ENCODE data around the gene EGFR. TPM values are rescaled to one million over a fixed set of nuclear protein-coding genes. Genes with fewer than 3 reads are reported as not detected.

EGFR gene
- polyA plus RNA-seq, 2 of the 4 experiments (the other 2 are of a cell fraction): 59.5 to 63.8 TPM

GRCh38 chr7:55212176-55212575 is 193.4 kb downstream of the EGFR start (continued):
- TF ChIP-seq CTCF (IDR thresholded peaks at IDR 0.05) (no peak), HOXB13 (CRISPR knock-in tag; IDR thresholded peaks at IDR 0.05; ENCODE audit: low read depth) (no peak)

- CTCF ChIA-PET: interaction anchor here (0.6 to 9.9 kb wide), 9 partner anchors 11 to 439 kb away, joined by 3 to 63 read pairs (median 5); no protein-coding TSS in a partner anchor
- FAIRE-seq (no peak), ATAC-seq (peak; percentile 51 to 58; a peak in 5 of 6 replicates), DNase-seq (ENCODE audit: low read depth in 1 of 2, low spot score in 1 of 2) (no peak)
- Histone ChIP-seq H3K4me3 (no peak overlapping the region), H3K4me2 (no peak overlapping the region), H3K9me3 (no peaks in the 10 kb centered on the region), H3K4me1 (peaks cover 6% of the 10 kb centered on the region; the same call in 2 of the 3 replicates), H3K27ac (no peak overlapping the region)
- WGBS (ENCODE audit: missing lambda C conversion rate): 88% methylated on average over 10 of the region's 10 CpGs
- POLR2A ChIA-PET: no interaction called here
- TF ChIP-seq REST (IDR thresholded peaks at IDR 0.05): no peak
- no peak for TF ChIP-seq NR3C1 (IDR thresholded peaks at IDR 0.05)
- no peak for TF ChIP-seq ZFP36 (IDR thresholded peaks at IDR 0.05; ENCODE audit: borderline replicate concordance, partially characterized antibody)
- no peak for TF ChIP-seq KDM5A (IDR thresholded peaks at IDR 0.05)
- TF ChIP-seq EHMT2 (IDR thresholded peaks at IDR 0.05; ENCODE audit: low read depth): no peak
Measured at GRCh38 chr7:55212838-55213237, 194.0 kb downstream of the EGFR start.

- WGBS (ENCODE audit: missing lambda C conversion rate): 59% methylated on average over 5 of the region's 5 CpGs
- FAIRE-seq (no peak), DNase-seq (ENCODE audit: low read depth in 1 of 2, low spot score in 1 of 2) (no peak), ATAC-seq (peak; percentile 39 to 43; a peak in 5 of 6 replicates)
- Histone ChIP-seq H3K4me2 (no peak overlapping the region), H3K9me3 (no peaks in the 10 kb centered on the region), H3K4me3 (no peak overlapping the region), H3K27ac (peak overlapping the region in 1 of 2 experiments; percentile 31; a peak in 1 of 6 replicates), H3K4me1 (peaks cover 6% of the 10 kb centered on the region; the same call in 2 of the 3 replicates)
- ChIA-PET CTCF (interaction anchor here (0.7 to 9.9 kb wide), 3 partner anchors 31 to 441 kb away, joined by 3 to 63 read pairs (median 4); no protein-coding TSS in a partner anchor), POLR2A (no interaction called here)
- TF ChIP-seq PBX3 (IDR thresholded peaks at IDR 0.05): no peak
- TF ChIP-seq HEYL (CRISPR knock-in tag; IDR thresholded peaks at IDR 0.05): no peak
- TF ChIP-seq TP53 (CRISPR knock-in tag; IDR thresholded peaks at IDR 0.05): no peak
Measured at GRCh38 chr7:55214707-55215106, 195.9 kb downstream of the EGFR start.

GRCh38 chr7:55223023-55223422 is 204.2 kb downstream of the EGFR start:
- peaks cover 8% of the 10 kb centered on the region; the same call in 2 of the 3 replicates for H3K9me3 ChIP-seq
- H3K4me1 ChIP-seq: no peaks in the 10 kb centered on the region
- CTCF ChIA-PET: interaction anchor here (0.8 to 1.8 kb wide), 3 partner anchors 10 to 32 kb away, joined by 3 to 4 read pairs (median 4); no protein-coding TSS in a partner anchor
- H3K4me3 ChIP-seq: no peak overlapping the region
- POLR2A ChIA-PET: no interaction called here
- DNase-seq (ENCODE audit: low read depth in 1 of 2, low spot score in 1 of 2) (no peak), ATAC-seq (peak; percentile 32 to 46; a peak in 3 of 6 replicates), FAIRE-seq (no peak)
- no peak overlapping the region for H3K27ac ChIP-seq
- no peak overlapping the region for H3K4me2 ChIP-seq
- 69% methylated on average over 9 of the region's 9 CpGs for WGBS (ENCODE audit: missing lambda C conversion rate)
- TF ChIP-seq MAFK (IDR thresholded peaks at IDR 0.05; ENCODE audit: partially characterized antibody): no peak
- TF ChIP-seq NR3C1 (IDR thresholded peaks at IDR 0.05): no peak
- no peak for TF ChIP-seq JUNB (IDR thresholded peaks at IDR 0.05)
- no peak for TF ChIP-seq CEBPB (IDR thresholded peaks at IDR 0.05)
- TF ChIP-seq ZC3H11A (IDR thresholded peaks at IDR 0.05): no peak
- TF ChIP-seq PHF8 (IDR thresholded peaks at IDR 0.05; ENCODE audit: borderline replicate concordance, low read depth): no peak
- TF ChIP-seq NPAS2 (CRISPR knock-in tag; IDR thresholded peaks at IDR 0.05; ENCODE audit: borderline replicate concordance): no peak
- no peak for TF ChIP-seq HOXA7 (CRISPR knock-in tag; IDR thresholded peaks at IDR 0.05)
- TF ChIP-seq FOXS1 (CRISPR knock-in tag; IDR thresholded peaks at IDR 0.05): no peak
- TF ChIP-seq POLR2A (IDR thresholded peaks at IDR 0.05; ENCODE audit: low read length): no peak
- no peak for TF ChIP-seq EP300 (IDR thresholded peaks at IDR 0.05)
- no peak for TF ChIP-seq REST (IDR thresholded peaks at IDR 0.05)
- TF ChIP-seq RNF2 (IDR thresholded peaks at IDR 0.05; ENCODE audit: borderline replicate concordance, low read depth): no peak
- TF ChIP-seq MYC (IDR thresholded peaks at IDR 0.05; ENCODE audit: borderline replicate concordance, low read length): no peak
- TF ChIP-seq TP53 (CRISPR knock-in tag; IDR thresholded peaks at IDR 0.05): no peak

All from A549 (cell line).